GM19397 (cell line): ENCODE results near the gene EMX2.

Experiments used
- ATAC-seq: cut with Tn5 transposase; IDR thresholded peaks from one replicate; pipeline ENCODE4 v1.9.1; 2021; ENCODE audit warnings: mild to moderate bottlenecking, moderate library complexity; ENCODE audit not compliant: unreplicated experiment

Gene EMX2

DNA sequence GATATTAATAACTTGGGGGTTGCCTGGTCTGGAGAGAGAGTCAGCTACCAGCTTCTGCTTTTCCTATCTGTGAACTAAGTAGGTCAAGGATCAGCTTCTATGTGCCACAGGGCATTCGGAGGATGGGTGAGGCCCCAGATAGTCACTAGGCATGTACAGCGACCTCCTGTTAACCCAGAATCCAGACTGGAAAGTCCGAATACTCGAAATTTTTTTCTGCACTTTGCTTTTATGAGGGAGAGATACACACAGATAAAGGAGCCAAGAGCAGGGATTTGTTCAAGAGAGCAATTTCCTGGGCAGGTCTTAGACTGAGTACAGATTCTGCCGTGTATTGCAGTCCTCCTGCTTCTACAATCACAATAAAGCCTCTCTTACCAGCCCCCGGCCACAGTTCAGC lies 54.2 kb downstream of the EMX2 start:
- ATAC-seq: no peak

DNA sequence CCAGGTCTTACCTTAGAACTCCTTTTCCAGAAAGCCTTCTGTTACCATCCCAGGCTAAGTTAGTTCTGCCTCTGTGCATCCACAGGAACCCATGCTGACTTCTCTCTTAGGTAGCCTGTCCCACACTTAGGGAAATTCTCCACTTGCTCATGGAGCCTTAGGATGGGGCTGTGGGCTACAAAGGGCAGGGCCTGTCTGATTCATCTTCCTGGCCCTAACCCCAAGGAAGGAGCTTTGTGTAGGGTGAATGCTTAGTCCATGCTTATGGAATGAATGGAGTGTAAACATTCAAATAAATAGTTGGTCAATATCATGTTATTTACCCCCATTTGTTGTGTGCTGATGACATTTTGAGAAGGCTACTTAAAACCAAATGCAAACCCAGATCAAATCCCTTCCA lies 54.7 kb downstream of the EMX2 start:
- ATAC-seq: no peak
